ENCODE data around the gene RIMS4.

Gene RIMS4

GRCh38 chr20:44756011-44756688, 54.2 kb downstream of the RIMS4 start:
- no peak overlapping the region for H3K9ac ChIP-seq (ENCODE audit: low read depth, low read length)
- H3K9me3 ChIP-seq (ENCODE audit: control insufficient read depth, insufficient read depth, low read length), result no peaks in the 10 kb centered on the region
- no peaks in the 10 kb centered on the region for H3K36me3 ChIP-seq (ENCODE audit: insufficient read depth, low read length)
- H3K4me1 ChIP-seq (ENCODE audit: insufficient read depth, low read length), result peaks cover 6% of the 10 kb centered on the region; the same call in 1 of the 2 replicates

- no peak overlapping the region for H3K9ac ChIP-seq (ENCODE audit: low read depth, low read length)
- peaks cover 6% of the 10 kb centered on the region; the same call in 1 of the 2 replicates for H3K4me1 ChIP-seq (ENCODE audit: insufficient read depth, low read length)
- no peaks in the 10 kb centered on the region for H3K9me3 ChIP-seq (ENCODE audit: control insufficient read depth, insufficient read depth, low read length)
- H3K36me3 ChIP-seq (ENCODE audit: insufficient read depth, low read length), result no peaks in the 10 kb centered on the region
Measured at GRCh38 chr20:44754554-44754953, 55.8 kb downstream of the RIMS4 start.

GRCh38 chr20:44752099-44752931, 58.0 kb downstream of the RIMS4 start:
- Histone ChIP-seq H3K36me3 (ENCODE audit: insufficient read depth, low read length) (no peaks in the 10 kb centered on the region), H3K4me1 (ENCODE audit: insufficient read depth, low read length) (peaks cover 7% of the 10 kb centered on the region; the same call in 1 of the 2 replicates), H3K9ac (ENCODE audit: low read depth, low read length) (no peak overlapping the region), H3K9me3 (ENCODE audit: control insufficient read depth, insufficient read depth, low read length) (no peaks in the 10 kb centered on the region)

- Histone ChIP-seq H3K4me1 (ENCODE audit: insufficient read depth, low read length) (peaks cover 13% of the 10 kb centered on the region; the same call in 1 of the 2 replicates), H3K9me3 (ENCODE audit: control insufficient read depth, insufficient read depth, low read length) (no peaks in the 10 kb centered on the region), H3K36me3 (ENCODE audit: insufficient read depth, low read length) (no peaks in the 10 kb centered on the region), H3K9ac (ENCODE audit: low read depth, low read length) (no peak overlapping the region)
Measured at GRCh38 chr20:44750081-44750805, 60.1 kb downstream of the RIMS4 start.

- Histone ChIP-seq H3K9me3 (ENCODE audit: control insufficient read depth, insufficient read depth, low read length) (no peaks in the 10 kb centered on the region), H3K9ac (ENCODE audit: low read depth, low read length) (no peak overlapping the region), H3K36me3 (ENCODE audit: insufficient read depth, low read length) (no peaks in the 10 kb centered on the region), H3K4me1 (ENCODE audit: insufficient read depth, low read length) (peaks cover 13% of the 10 kb centered on the region; the same call in 1 of the 2 replicates)
Measured at GRCh38 chr20:44748005-44748370, 62.4 kb downstream of the RIMS4 start.

- Histone ChIP-seq H3K9ac (ENCODE audit: low read depth, low read length) (no peak overlapping the region), H3K36me3 (ENCODE audit: insufficient read depth, low read length) (no peaks in the 10 kb centered on the region), H3K4me1 (ENCODE audit: insufficient read depth, low read length) (0 out of 2 replicates have a peak, but pooled peaks cover 8% of the 10 kb centered on the region), H3K9me3 (ENCODE audit: control insufficient read depth, insufficient read depth, low read length) (no peaks in the 10 kb centered on the region)
Measured at GRCh38 chr20:44747166-44748004, 63.0 kb downstream of the RIMS4 start.

GRCh38 chr20:44746367-44747165, 63.8 kb downstream of the RIMS4 start:
- H3K9ac ChIP-seq (ENCODE audit: low read depth, low read length), result peak overlapping the region; percentile 64; the same call in 1 of the 2 replicates

GRCh38 chr20:44745598-44746366, 64.6 kb downstream of the RIMS4 start, which contains the start of gene KCNK15:
Gene KCNK15 (plus strand): TSS chr20:44745865. CDS start chr20:44745911, 46 bp downstream.
- Histone ChIP-seq H3K4me1 (ENCODE audit: insufficient read depth, low read length) (0 out of 2 replicates have a peak, but pooled peaks cover 7% of the 10 kb centered on the region), H3K9ac (ENCODE audit: low read depth, low read length) (peak within 1 kb of the TSS; percentile 64), H3K9me3 (ENCODE audit: control insufficient read depth, insufficient read depth, low read length) (no peaks in the 10 kb centered on the region), H3K36me3 (ENCODE audit: insufficient read depth, low read length) (no peaks in the 10 kb centered on the region)

More at GRCh38 chr20:44746367-44747165, 63.8 kb downstream of the RIMS4 start:
- Histone ChIP-seq H3K9me3 (ENCODE audit: control insufficient read depth, insufficient read depth, low read length) (no peaks in the 10 kb centered on the region), H3K4me1 (ENCODE audit: insufficient read depth, low read length) (0 out of 2 replicates have a peak, but pooled peaks cover 7% of the 10 kb centered on the region), H3K36me3 (ENCODE audit: insufficient read depth, low read length) (no peaks in the 10 kb centered on the region)

- 0 out of 2 replicates have a peak, but pooled peaks cover 7% of the 10 kb centered on the region for H3K4me1 ChIP-seq (ENCODE audit: insufficient read depth, low read length)
- no peaks in the 10 kb centered on the region for H3K36me3 ChIP-seq (ENCODE audit: insufficient read depth, low read length)
- H3K9me3 ChIP-seq (ENCODE audit: control insufficient read depth, insufficient read depth, low read length), result no peaks in the 10 kb centered on the region
- H3K9ac ChIP-seq (ENCODE audit: low read depth, low read length), result no peak overlapping the region; the same call in 1 of the 2 replicates
Measured at GRCh38 chr20:44745122-44745597, 65.2 kb downstream of the RIMS4 start.

- Histone ChIP-seq H3K36me3 (ENCODE audit: insufficient read depth, low read length) (no peaks in the 10 kb centered on the region), H3K4me1 (ENCODE audit: insufficient read depth, low read length) (0 out of 2 replicates have a peak, but pooled peaks cover 7% of the 10 kb centered on the region), H3K9me3 (ENCODE audit: control insufficient read depth, insufficient read depth, low read length) (no peaks in the 10 kb centered on the region), H3K9ac (ENCODE audit: low read depth, low read length) (no peak overlapping the region)
Measured at GRCh38 chr20:44743916-44744655, 66.3 kb downstream of the RIMS4 start.

GRCh38 chr20:44743080-44743701, 67.2 kb downstream of the RIMS4 start:
- Histone ChIP-seq H3K9me3 (ENCODE audit: control insufficient read depth, insufficient read depth, low read length) (no peaks in the 10 kb centered on the region), H3K36me3 (ENCODE audit: insufficient read depth, low read length) (no peaks in the 10 kb centered on the region), H3K4me1 (ENCODE audit: insufficient read depth, low read length) (0 out of 2 replicates have a peak, but pooled peaks cover 7% of the 10 kb centered on the region), H3K9ac (ENCODE audit: low read depth, low read length) (no peak overlapping the region)
